HG03520 (cell line): Measurements from ENCODE around the gene EPHA2.
"Not testable (repeated sequence)": the region's sequence is repeated elsewhere in the genome, so short reads cannot be mapped to it uniquely, and the experiment has no call there.

Experiments
- ATAC-seq: cut with Tn5 transposase; IDR thresholded peaks from one replicate; pipeline ENCODE4 v1.9.1; 2021; ENCODE audit warnings: mild to moderate bottlenecking, moderate library complexity; ENCODE audit not compliant: unreplicated experiment

EPHA2 gene

GRCh38 chr1:16122350-16122881, 33.5 kb downstream of the EPHA2 start:
- no peak for ATAC-seq

- no peak for ATAC-seq
Measured at GRCh38 chr1:16120940-16121410, 34.9 kb downstream of the EPHA2 start.

- ATAC-seq = no peak
Measured at GRCh38 chr1:16120407-16120806, 35.5 kb downstream of the EPHA2 start.

- no peak for ATAC-seq
Measured at GRCh38 chr1:16119926-16120325, 35.9 kb downstream of the EPHA2 start.

GRCh38 chr1:16119504-16119903, 36.4 kb downstream of the EPHA2 start:
- no peak for ATAC-seq

- ATAC-seq = no peak
Measured at GRCh38 chr1:16118706-16119105, 37.2 kb downstream of the EPHA2 start.

- ATAC-seq = no peak
Measured at GRCh38 chr1:16117936-16118335, 37.9 kb downstream of the EPHA2 start.

GRCh38 chr1:16117369-16117768, 38.5 kb downstream of the EPHA2 start:
- ATAC-seq = no peak

GRCh38 chr1:16116625-16117024, 39.2 kb downstream of the EPHA2 start:
- ATAC-seq = no peak

- ATAC-seq = no peak
Measured at GRCh38 chr1:16116002-16116401, 39.9 kb downstream of the EPHA2 start.

- no peak for ATAC-seq
Measured at GRCh38 chr1:16115468-16115983, 40.3 kb downstream of the EPHA2 start.

- no peak for ATAC-seq
Measured at GRCh38 chr1:16114527-16115467, 41.1 kb downstream of the EPHA2 start.

- ATAC-seq = no peak
Measured at GRCh38 chr1:16112596-16113555, 43.0 kb downstream of the EPHA2 start.

- no peak for ATAC-seq
Measured at GRCh38 chr1:16111771-16112595, 43.9 kb downstream of the EPHA2 start.

- ATAC-seq = no peak
Measured at GRCh38 chr1:16110884-16111283, 45.0 kb downstream of the EPHA2 start.

GRCh38 chr1:16110456-16110855, 45.4 kb downstream of the EPHA2 start:
- ATAC-seq = no peak

GRCh38 chr1:16109571-16109970, 46.3 kb downstream of the EPHA2 start:
- ATAC-seq = no peak

GRCh38 chr1:16107039-16107438, 48.8 kb downstream of the EPHA2 start:
- ATAC-seq = not testable (repeated sequence)

GRCh38 chr1:16101623-16102022, 54.2 kb downstream of the EPHA2 start:
- ATAC-seq = no peak

- no peak for ATAC-seq
Measured at GRCh38 chr1:16099412-16099811, 56.5 kb downstream of the EPHA2 start.
